Measurements from ENCODE around the gene ESYT3.
"Not testable (repeated sequence)": the region's sequence is repeated elsewhere in the genome, so short reads cannot be mapped to it uniquely, and the experiment has no call there.

GRCh38 chr3:138416236-138416635 is 18.2 kb upstream of the ESYT3 start:
- not testable (repeated sequence) for TF ChIP-seq CTCF (IDR thresholded peaks at IDR 0.05; ENCODE audit: insufficient read depth, low read length, poor library complexity, severe bottlenecking); EZH2phosphoT487 (conservative IDR thresholded peaks at IDR 0.05; ENCODE audit: low read length)
